Neural cell (in vitro differentiated cells): Measurements from ENCODE around the gene SDK1.

Experiments used
- CTCF ChIP-seq: fragments of 450-650 bp; IDR thresholded peaks from 2 replicates; pipeline ENCODE4 v1.5.1; 2014; ENCODE audit warnings: antibody characterized with exemption, mild to moderate bottlenecking, moderate library complexity; ENCODE audit not compliant: poor library complexity, severe bottlenecking
- EP300 ChIP-seq: fragments of 450-650 bp; conservative IDR thresholded peaks from 2 replicates; pipeline ENCODE4 v1.6.1; 2014; ENCODE audit warnings: antibody characterized with exemption, mild to moderate bottlenecking, moderate library complexity; ENCODE audit not compliant: poor library complexity, severe bottlenecking
- POLR2AphosphoS5 ChIP-seq: IDR thresholded peaks from 2 replicates; pipeline ENCODE4 v1.6.1; 2012
- RAD21 ChIP-seq: fragments of 450-650 bp; conservative IDR thresholded peaks from 2 replicates; pipeline ENCODE4 v1.6.1; 2014; ENCODE audit warnings: antibody characterized with exemption, mild to moderate bottlenecking, moderate library complexity
- SMC3 ChIP-seq: fragments of 450-650 bp; conservative IDR thresholded peaks from 2 replicates; pipeline ENCODE4 v1.6.1; 2014; ENCODE audit warnings: antibody characterized with exemption, mild to moderate bottlenecking, moderate library complexity; ENCODE audit not compliant: poor library complexity
- TF ChIP-seq, protein P1 (sequence below): IDR thresholded peaks from 2 replicates; pipeline ENCODE4 v1.6.1; 2012; ENCODE audit warnings: borderline replicate concordance

- TF ChIP-seq POLR2AphosphoS5 = no peak
- TF ChIP-seq, protein P1, sequence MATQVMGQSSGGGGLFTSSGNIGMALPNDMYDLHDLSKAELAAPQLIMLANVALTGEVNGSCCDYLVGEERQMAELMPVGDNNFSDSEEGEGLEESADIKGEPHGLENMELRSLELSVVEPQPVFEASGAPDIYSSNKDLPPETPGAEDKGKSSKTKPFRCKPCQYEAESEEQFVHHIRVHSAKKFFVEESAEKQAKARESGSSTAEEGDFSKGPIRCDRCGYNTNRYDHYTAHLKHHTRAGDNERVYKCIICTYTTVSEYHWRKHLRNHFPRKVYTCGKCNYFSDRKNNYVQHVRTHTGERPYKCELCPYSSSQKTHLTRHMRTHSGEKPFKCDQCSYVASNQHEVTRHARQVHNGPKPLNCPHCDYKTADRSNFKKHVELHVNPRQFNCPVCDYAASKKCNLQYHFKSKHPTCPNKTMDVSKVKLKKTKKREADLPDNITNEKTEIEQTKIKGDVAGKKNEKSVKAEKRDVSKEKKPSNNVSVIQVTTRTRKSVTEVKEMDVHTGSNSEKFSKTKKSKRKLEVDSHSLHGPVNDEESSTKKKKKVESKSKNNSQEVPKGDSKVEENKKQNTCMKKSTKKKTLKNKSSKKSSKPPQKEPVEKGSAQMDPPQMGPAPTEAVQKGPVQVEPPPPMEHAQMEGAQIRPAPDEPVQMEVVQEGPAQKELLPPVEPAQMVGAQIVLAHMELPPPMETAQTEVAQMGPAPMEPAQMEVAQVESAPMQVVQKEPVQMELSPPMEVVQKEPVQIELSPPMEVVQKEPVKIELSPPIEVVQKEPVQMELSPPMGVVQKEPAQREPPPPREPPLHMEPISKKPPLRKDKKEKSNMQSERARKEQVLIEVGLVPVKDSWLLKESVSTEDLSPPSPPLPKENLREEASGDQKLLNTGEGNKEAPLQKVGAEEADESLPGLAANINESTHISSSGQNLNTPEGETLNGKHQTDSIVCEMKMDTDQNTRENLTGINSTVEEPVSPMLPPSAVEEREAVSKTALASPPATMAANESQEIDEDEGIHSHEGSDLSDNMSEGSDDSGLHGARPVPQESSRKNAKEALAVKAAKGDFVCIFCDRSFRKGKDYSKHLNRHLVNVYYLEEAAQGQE = no peak
- no peak for TF ChIP-seq CTCF
- no peak for TF ChIP-seq EP300
- no peak for TF ChIP-seq SMC3
- TF ChIP-seq RAD21 = no peak
Measured at GRCh38 chr7:3896169-3896765, 595.2 kb downstream of the SDK1 start.
